Frontal cortex (tissue), 4 donors: Measurements from ENCODE around the gene ST3GAL4. TPM values are rescaled to one million over a fixed set of nuclear protein-coding genes. Genes with fewer than 3 reads are reported as not detected.

ENCODE experiments used
- DNase-seq, 2 donors: peaks; one replicate each; pipeline ENCODE4 v3.0.0; 2012; ENCODE audit warnings: low spot score in 2 of 2
- FAIRE-seq: peaks from 2 replicates; lab custom pipeline; 2012; peaks lifted over from hg19 to GRCh38; lab: Jason Lieb, UNC
- total RNA-seq: library from RNA; depleted of rRNA; stranded (reverse); fragments of >200 nt; gene quantifications from one replicate; pipeline ENCODE4 v1.2.3, GENCODE V29; 2014
- donor health status: control.
- donor health status: control.
- donor health status: control.

Gene ST3GAL4
- total RNA-seq, 1 donor from 2014 or later, result 15.9 TPM

GRCh38 chr11:126328938-126329643 is 26.4 kb upstream of the ST3GAL4 start:
- DNase-seq (no peak), FAIRE-seq (no peak)

GRCh38 chr11:126329644-126330211 is 25.8 kb upstream of the ST3GAL4 start:
- no peak for FAIRE-seq
- DNase-seq, result no peak

DNA sequence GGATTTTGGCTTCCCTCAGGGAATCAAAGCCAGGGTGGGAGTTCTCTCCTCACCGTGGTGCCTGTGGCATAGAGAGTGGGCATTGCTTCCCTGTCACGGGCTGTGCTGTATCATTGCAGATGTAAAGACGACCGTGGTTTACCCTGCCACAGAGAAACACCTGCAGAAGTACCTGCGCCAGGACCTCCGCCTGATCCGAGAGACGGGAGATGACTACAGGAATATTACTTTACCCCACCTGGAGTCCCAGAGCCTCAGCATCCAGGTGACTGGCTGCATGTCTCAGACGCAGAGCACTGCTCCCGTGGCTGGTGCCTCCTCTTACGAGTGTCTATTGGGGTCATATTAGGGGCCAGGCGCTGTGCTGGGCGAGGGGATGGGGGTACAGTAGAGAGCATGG is 24.2 kb upstream of the ST3GAL4 start:
- DNase-seq, result no peak
- no peak for FAIRE-seq

GRCh38 chr11:126332221-126332711 is 23.2 kb upstream of the ST3GAL4 start:
- DNase-seq, result peak in 1 of 2 donors; percentile 44

GRCh38 chr11:126333142-126333541 is 22.3 kb upstream of the ST3GAL4 start:
- DNase-seq, result no peak
- FAIRE-seq, result no peak

More at GRCh38 chr11:126332221-126332711, 23.2 kb upstream of the ST3GAL4 start:
- no peak for FAIRE-seq

DNA sequence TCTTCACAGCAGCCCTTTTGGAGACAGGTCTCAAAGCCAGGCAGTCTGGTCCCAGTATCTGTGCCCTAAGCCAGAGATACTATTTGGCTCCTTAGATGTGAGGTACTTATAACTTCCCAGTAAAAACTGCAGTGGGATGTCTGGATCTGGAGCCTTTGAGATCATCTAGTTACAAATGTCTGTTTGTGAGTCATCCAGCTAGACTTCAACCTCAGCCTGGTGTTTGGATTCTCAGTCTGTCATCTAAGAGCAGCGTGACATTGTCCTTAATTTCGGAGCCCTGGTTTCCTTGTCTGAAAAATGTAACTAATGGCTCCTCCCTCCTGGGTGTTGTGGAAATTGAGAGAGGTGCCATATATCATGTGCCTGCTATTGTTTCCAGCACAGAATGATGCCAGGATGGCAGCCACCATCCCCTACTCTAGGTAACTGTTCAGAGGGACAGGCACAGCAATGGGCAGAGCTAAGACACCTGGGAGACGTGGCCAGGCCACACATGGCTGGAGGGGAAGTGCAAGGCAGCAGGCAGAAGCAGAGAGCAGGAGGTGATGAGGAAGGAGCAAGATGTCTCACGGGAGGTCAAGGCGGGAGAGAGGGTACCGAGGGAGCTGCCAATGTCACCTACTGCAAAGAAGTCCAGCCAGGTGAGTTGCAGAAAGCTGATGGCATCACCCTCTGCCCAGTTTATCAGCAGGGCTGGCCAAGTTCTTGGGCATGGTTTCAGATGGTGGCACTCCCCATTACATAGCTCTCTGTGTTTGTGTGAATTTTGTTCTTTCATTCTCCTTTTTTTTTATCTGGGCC is 20.6 kb upstream of the ST3GAL4 start:
- FAIRE-seq (no peak), DNase-seq (no peak)

GRCh38 chr11:126335463-126335760 is 20.1 kb upstream of the ST3GAL4 start:
- DNase-seq (no peak), FAIRE-seq (no peak)

GRCh38 chr11:126336138-126336541 is 19.3 kb upstream of the ST3GAL4 start:
- DNase-seq (no peak), FAIRE-seq (no peak)

GRCh38 chr11:126336671-126337101 is 18.8 kb upstream of the ST3GAL4 start:
- no peak for DNase-seq
- no peak for FAIRE-seq

DNA sequence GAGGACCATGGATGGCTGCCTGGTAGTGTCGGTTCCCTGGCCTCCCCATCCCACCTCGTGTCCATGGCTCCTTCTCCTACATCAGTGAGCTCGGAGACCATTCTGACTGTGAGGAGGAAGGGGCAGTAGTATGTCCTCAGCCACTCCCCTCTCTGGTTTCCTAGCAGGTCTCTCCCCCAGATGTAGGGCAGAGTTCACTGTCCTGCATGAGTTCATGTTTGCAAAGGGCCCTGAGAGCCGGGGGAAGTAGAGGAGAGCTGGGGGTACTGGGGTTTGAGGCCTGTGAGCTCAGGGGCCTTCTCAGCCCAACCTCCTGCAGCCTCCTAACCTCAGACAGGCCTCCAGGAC is 18.4 kb upstream of the ST3GAL4 start:
- DNase-seq (no peak), FAIRE-seq (no peak)

GRCh38 chr11:126337474-126338241 is 17.8 kb upstream of the ST3GAL4 start:
- DNase-seq (no peak), FAIRE-seq (no peak)

DNA sequence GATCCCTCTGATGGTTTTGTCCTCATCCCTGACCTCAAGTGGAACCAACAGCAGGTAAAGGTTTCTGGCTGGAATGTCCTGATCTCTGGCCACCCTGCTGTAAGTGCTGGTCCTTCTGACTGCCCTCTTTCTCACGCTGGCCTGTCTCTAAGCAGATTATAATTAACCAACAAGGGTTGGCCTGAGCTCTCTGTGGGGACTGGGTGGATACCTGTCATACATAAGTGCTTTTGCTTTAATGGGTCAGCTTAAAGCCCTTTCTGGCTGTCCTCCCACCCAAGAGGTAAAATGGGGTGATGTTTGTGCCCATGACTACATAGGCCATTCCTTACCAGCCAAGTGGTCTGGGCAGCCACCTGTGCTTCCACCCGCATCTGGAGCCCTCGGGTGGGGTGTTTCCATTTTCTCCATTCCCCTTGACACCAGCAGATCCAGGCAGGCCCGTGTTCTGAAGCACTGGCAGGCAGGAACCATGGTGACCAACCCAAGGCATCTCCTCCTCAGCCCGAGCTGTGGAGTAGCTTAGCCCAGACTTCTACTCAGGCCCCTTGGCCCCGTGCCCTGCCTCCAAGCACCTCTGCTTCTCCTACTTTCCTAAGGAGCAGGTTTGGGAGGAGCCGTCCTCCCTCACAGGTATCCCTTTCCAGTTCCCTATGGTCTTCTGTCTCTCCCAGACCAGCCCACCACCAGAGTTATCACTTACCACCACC is 17.0 kb upstream of the ST3GAL4 start:
- DNase-seq, result no peak
- FAIRE-seq, result no peak

GRCh38 chr11:126339073-126339862 is 16.2 kb upstream of the ST3GAL4 start:
- FAIRE-seq, result no peak
- DNase-seq, result no peak

DNA sequence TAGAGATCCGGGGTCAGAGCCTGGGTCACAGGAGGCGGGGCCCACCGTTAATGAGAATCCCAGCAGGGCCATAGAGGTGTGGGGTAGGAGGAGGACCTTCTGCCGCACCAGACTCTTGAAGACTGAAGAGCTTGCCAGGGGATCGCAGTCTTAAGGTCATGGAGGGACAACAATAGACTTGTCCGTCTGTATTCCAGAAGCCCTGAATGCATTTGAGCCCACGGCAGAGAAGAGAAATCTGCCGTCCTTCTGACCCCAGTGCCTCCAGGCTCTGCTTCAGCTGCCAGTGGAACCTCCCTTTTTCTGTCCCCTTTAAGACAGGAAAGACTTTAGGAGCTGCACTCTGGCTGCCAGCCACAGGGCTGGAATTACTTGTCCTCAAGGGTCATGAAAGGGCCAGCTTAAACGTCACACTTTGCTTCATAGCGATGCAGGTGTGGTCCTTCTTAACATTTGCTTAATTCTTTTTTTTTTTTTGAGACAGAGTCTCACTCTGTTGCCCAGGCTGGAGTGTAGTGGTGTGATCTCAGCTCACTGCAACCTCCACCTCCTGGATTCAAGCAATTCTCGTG is 15.5 kb upstream of the ST3GAL4 start:
- FAIRE-seq, result no peak
- DNase-seq, result no peak

DNA sequence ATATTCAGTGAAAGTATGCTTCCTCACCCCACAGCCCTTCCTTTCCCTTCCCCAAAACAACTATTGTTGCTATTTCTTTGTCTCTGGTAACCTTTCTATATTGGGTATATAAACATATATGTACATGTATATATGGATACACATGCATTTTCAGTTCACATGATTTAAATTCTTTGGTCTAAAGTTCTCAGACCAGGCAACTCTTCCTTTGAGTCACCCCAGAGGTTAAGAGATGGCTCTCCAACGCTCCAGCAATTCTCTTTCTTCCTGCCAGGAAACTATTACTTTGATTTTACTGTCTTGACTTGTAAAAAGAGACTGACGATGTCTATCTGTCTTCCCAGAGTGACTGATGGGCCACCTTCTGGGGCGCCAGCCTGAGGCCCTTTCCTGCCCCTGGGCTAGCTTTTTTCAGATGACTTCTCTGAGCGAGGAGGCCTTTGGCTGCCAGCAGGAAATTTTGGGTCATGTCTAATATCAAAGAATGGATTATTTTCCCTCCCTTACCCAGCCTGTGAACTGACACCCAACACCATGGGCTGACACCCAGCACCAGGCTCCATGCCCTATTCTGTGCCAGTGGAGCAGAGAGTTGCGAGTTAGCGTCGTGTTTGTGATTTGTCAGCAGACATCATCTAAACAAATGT is 14.4 kb upstream of the ST3GAL4 start:
- DNase-seq (no peak), FAIRE-seq (no peak)

GRCh38 chr11:126341760-126342161 is 13.7 kb upstream of the ST3GAL4 start:
- DNase-seq, result no peak
- no peak for FAIRE-seq

DNA sequence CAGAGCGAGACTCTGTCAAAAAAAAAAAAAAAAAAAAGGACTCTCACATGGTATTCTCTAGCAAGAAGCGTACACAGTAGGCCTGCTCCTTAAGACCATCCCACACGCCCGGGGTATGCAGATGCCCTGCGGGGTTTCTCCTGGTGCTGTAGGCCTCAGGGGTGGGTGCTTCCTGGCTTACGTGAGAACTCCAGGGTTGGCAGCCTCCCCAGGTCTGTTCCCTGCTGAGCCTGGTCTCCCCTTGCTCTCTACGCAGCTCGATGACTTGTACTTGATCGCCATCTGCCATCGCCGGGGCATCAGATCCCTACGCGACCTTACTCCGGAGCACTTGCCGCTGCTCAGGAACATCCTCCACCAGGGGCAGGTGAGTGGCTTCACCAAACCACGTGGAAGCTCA is 12.4 kb upstream of the ST3GAL4 start:
- FAIRE-seq, result no peak

More for the DNA sequence above, 12.4 kb upstream of the ST3GAL4 start:
- DNase-seq, result no peak
